Natural killer cell (primary cell): ENCODE measurements around the gene SOX9. TPM values are rescaled to one million over a fixed set of nuclear protein-coding genes. Genes with fewer than 3 reads are reported as not detected.

Source experiments
- ATAC-seq, 3 donors: fragments of 150-1000 bp in 2 of 3; fragments of 200-7000 bp in 1 of 3; cut with Tn5 transposase; 1 replicate in 1 of 3; 2 replicates in 2 of 3; pipeline ENCODE4 v1.10.0; 2021; ENCODE audit warnings: mild to moderate bottlenecking in 2 of 3, moderate library complexity in 2 of 3
- DNase-seq, 2 donors: peaks; one replicate each; pipeline versions ENCODE4 v3.0.0 to v3.0.0-alpha.2; 2013 to 2021; ENCODE audit warnings: mixed read lengths in 1 of 2
- H3K27ac ChIP-seq: one replicate; pipeline ENCODE4 v1.5.1; 2013; ENCODE audit warnings: mild to moderate bottlenecking, low read length
- H3K27me3 ChIP-seq: one replicate; pipeline ENCODE4 v1.6.1; 2013; ENCODE audit warnings: low read length; ENCODE audit not compliant: control insufficient read depth, insufficient read depth
- H3K36me3 ChIP-seq: one replicate; pipeline ENCODE4 v1.6.1; 2013; ENCODE audit warnings: low read length; ENCODE audit not compliant: control insufficient read depth, insufficient read depth
- H3K4me1 ChIP-seq: one replicate; pipeline ENCODE4 v1.6.1; 2013; ENCODE audit warnings: low read length; ENCODE audit not compliant: control insufficient read depth, insufficient read depth
- H3K4me3 ChIP-seq: one replicate; pipeline ENCODE4 v1.5.1; 2013; ENCODE audit warnings: low read length
- H3K9me3 ChIP-seq: one replicate; pipeline ENCODE4 v1.6.1; 2013; ENCODE audit warnings: low read length; ENCODE audit not compliant: control insufficient read depth, insufficient read depth
- H3K27ac Mint-ChIP-seq, 2 donors: one replicate each; pipeline ENCODE4 v1.8.0; 2022; ENCODE audit warnings: mild to moderate bottlenecking in 2 of 2, mixed read lengths in 2 of 2, moderate library complexity in 1 of 2
- H3K27me3 Mint-ChIP-seq, 2 donors: one replicate each; pipeline ENCODE4 v1.8.0; 2022; ENCODE audit warnings: low read depth in 2 of 2, mixed read lengths in 2 of 2
- H3K36me3 Mint-ChIP-seq: one replicate; pipeline ENCODE4 v1.8.0; 2022; ENCODE audit warnings: mixed read lengths
- H3K4me1 Mint-ChIP-seq, 2 donors: one replicate each; pipeline ENCODE4 v1.8.0; 2022; ENCODE audit warnings: mixed read lengths in 2 of 2
- H3K4me3 Mint-ChIP-seq: one replicate; pipeline ENCODE4 v1.8.0; 2022; ENCODE audit warnings: mild to moderate bottlenecking, moderate library complexity, mixed read lengths
- H3K9me3 Mint-ChIP-seq, 2 donors: one replicate each; pipeline ENCODE4 v1.8.0; 2022; ENCODE audit warnings: mixed read lengths in 2 of 2
- WGBS: methylation state at CpG from one replicate; pipeline ENCODE4 v1.1.7; 2013; ENCODE audit warnings: missing lambda C conversion rate; ENCODE audit not compliant: insufficient coverage; 5-methylcytosine and 5-hydroxymethylcytosine counted together
- intact Hi-C: fragments of 100-400 bp; cut with micrococcal nuclease; formaldehyde crosslinking; loops from one replicate; pipeline ENCODE4 v1.14.2; 2022
- total RNA-seq, 4 donors: library from RNA; stranded (reverse); fragments of 120-200 nt in 1 of 4; gene quantifications; one replicate each; pipeline versions ENCODE4 v1.2.3 to v1.2.4, GENCODE V29; 2013 to 2022
- TF ChIP-seq, protein P1 (sequence below): fragments of 200-600 bp; IDR thresholded peaks from one replicate; pipeline ENCODE4 v1.8.0; 2022; ENCODE audit warnings: antibody characterized with exemption

Gene SOX9
- total RNA-seq, 3 donors from 2014 or later (not counting 1 experiment from before 2014, with no cell fraction given): not detected

DNA sequence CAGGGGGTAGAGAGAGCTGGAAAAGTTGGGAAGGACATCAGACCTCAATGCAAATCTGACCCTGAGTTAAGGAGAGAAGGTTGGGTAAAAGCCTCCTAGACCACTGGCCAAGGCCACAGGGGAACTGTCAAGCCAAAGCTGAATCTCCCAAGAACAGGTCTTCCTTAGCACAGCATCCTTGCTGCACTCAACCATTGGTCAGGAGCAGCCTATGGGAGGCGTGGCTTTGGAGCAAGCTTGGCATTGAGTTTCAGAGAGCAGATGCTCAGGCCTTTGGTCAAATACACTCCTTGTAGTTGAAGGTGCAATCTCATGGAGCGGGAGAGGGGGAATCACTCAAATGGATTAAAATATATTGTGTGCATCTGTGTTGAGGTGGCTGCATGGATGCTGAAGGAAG is 21.8 kb downstream of the SOX9 start:
- H3K4me1 ChIP-seq: no peaks in the 10 kb centered on the region
- Mint-ChIP-seq H3K27me3 (peaks cover 0 to 3% of the 10 kb centered on the region in 2 donors), H3K9me3 (peaks cover 6 to 12% of the 10 kb centered on the region in 2 donors), H3K36me3 (no peaks in the 10 kb centered on the region), H3K4me1 (no peaks in the 10 kb centered on the region), H3K27ac (no peak overlapping the region), H3K4me3 (no peak overlapping the region)
- WGBS: 82% methylated on average over 2 of the region's 2 CpGs
- ATAC-seq: no peak
- H3K9me3 ChIP-seq: no peaks in the 10 kb centered on the region
- intact Hi-C loops: no loop called here
- no peaks in the 10 kb centered on the region for H3K27me3 ChIP-seq
- no peak overlapping the region for H3K27ac ChIP-seq
- no peak for DNase-seq
- H3K36me3 ChIP-seq: no peaks in the 10 kb centered on the region
- no peak overlapping the region for H3K4me3 ChIP-seq
- TF ChIP-seq, protein P1, sequence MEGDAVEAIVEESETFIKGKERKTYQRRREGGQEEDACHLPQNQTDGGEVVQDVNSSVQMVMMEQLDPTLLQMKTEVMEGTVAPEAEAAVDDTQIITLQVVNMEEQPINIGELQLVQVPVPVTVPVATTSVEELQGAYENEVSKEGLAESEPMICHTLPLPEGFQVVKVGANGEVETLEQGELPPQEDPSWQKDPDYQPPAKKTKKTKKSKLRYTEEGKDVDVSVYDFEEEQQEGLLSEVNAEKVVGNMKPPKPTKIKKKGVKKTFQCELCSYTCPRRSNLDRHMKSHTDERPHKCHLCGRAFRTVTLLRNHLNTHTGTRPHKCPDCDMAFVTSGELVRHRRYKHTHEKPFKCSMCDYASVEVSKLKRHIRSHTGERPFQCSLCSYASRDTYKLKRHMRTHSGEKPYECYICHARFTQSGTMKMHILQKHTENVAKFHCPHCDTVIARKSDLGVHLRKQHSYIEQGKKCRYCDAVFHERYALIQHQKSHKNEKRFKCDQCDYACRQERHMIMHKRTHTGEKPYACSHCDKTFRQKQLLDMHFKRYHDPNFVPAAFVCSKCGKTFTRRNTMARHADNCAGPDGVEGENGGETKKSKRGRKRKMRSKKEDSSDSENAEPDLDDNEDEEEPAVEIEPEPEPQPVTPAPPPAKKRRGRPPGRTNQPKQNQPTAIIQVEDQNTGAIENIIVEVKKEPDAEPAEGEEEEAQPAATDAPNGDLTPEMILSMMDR: no peak

DNA sequence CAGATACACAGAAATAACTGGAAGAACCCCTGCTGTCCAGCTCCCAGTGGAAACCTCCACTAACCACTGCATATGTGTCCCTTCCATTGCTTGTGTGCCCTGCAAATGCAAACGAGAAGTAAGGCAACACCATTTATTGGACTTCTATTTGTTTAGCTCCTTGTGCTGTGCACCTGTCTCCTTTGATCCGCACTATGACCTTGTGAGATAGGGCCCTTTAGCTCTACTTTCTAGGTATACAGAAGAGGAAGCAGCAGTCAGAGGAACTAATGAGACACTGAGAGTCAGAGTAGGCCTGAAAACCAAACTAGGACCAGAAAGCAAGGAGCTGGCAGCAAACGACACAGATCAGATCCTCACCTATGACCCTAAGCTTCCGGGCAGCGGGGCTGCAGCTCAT is 22.4 kb downstream of the SOX9 start:
- Mint-ChIP-seq H3K27me3 (peaks cover 0 to 3% of the 10 kb centered on the region in 2 donors), H3K27ac (no peak overlapping the region), H3K36me3 (no peaks in the 10 kb centered on the region), H3K9me3 (peaks cover 6 to 12% of the 10 kb centered on the region in 2 donors), H3K4me1 (no peaks in the 10 kb centered on the region), H3K4me3 (no peak overlapping the region)
- H3K36me3 ChIP-seq: no peaks in the 10 kb centered on the region
- ATAC-seq (no peak), DNase-seq (no peak)
- intact Hi-C loops: no loop called here
- no peaks in the 10 kb centered on the region for H3K4me1 ChIP-seq
- TF ChIP-seq, protein P1: no peak
- H3K27me3 ChIP-seq: no peaks in the 10 kb centered on the region
- no peak overlapping the region for H3K27ac ChIP-seq
- H3K4me3 ChIP-seq: no peak overlapping the region
- no peaks in the 10 kb centered on the region for H3K9me3 ChIP-seq
- WGBS: 81% methylated on average over 5 of the region's 5 CpGs

DNA sequence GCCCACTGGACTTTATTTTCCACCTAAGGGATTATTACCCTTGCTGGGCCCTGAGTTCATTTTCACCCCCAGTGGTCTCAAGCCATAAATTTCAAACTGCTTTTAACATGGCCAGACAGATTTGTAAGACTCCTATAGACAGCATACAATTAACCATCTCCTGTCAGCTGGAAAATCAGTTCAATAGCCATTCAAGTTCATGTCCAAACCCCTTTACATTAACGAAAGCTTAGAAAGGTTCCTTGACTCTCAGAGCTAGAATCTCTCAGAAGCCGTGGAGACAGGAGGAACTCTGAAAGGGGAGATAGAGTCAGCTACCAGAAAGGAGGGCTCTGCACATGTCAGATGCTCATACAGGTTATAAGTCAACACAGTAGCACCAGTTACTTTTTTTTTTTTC is 23.3 kb downstream of the SOX9 start:
- intact Hi-C loops: no loop called here
- H3K4me3 ChIP-seq: no peak overlapping the region
- H3K4me1 Mint-ChIP-seq: no peaks in the 10 kb centered on the region
- no peaks in the 10 kb centered on the region for H3K9me3 ChIP-seq
- peaks cover 9 to 12% of the 10 kb centered on the region in 2 donors for H3K9me3 Mint-ChIP-seq
- no peaks in the 10 kb centered on the region for H3K4me1 ChIP-seq
- DNase-seq (no peak), ATAC-seq (no peak)
- no peak overlapping the region for H3K27ac ChIP-seq
- no peak overlapping the region for H3K4me3 Mint-ChIP-seq
- TF ChIP-seq, protein P1: no peak
- 45% methylated on average over 2 of the region's 2 CpGs for WGBS
- no peaks in the 10 kb centered on the region for H3K27me3 ChIP-seq
- H3K36me3 ChIP-seq: no peaks in the 10 kb centered on the region
- H3K27me3 Mint-ChIP-seq: peaks cover 0 to 3% of the 10 kb centered on the region in 2 donors
- H3K36me3 Mint-ChIP-seq: no peaks in the 10 kb centered on the region
- H3K27ac Mint-ChIP-seq: no peak overlapping the region

DNA sequence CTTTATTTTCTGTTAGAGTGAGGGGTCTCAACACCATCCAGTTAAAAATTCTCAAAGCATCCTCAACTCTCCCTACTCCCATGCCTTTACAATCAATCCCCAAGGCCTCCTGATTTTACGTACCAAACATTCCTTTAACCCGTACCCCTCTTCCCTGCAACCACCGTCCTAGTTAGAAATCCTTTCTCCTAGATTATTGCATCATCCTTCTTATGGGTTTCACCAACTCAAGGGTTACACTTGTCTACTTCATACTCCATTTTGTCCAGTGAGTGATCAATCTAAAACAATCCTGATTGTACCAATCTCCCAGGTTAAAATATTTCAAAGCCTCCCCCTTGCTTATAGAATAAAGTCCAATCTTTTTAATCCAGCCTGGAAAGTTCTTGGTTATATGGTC is 24.7 kb downstream of the SOX9 start:
- WGBS: 97% methylated on average over 3 of the region's 3 CpGs
- Histone ChIP-seq H3K9me3 (no peaks in the 10 kb centered on the region), H3K4me1 (no peaks in the 10 kb centered on the region), H3K4me3 (no peak overlapping the region), H3K27ac (no peak overlapping the region), H3K27me3 (no peaks in the 10 kb centered on the region), H3K36me3 (no peaks in the 10 kb centered on the region)
- H3K36me3 Mint-ChIP-seq: no peaks in the 10 kb centered on the region
- H3K27me3 Mint-ChIP-seq: peaks cover 0 to 3% of the 10 kb centered on the region in 2 donors
- intact Hi-C loops: no loop called here
- H3K9me3 Mint-ChIP-seq: peaks cover 9 to 12% of the 10 kb centered on the region in 2 donors
- no peak for ATAC-seq
- H3K4me1 Mint-ChIP-seq: no peaks in the 10 kb centered on the region
- DNase-seq: no peak
- no peak overlapping the region for H3K27ac Mint-ChIP-seq
- TF ChIP-seq, protein P1: no peak
- H3K4me3 Mint-ChIP-seq: no peak overlapping the region
